Activated CD4-positive, alpha-beta T cell treated with anti-CD3 and anti-CD28 coated beads, Interleukin-2, Interleukin-6, amounts not matched to agents 100 ng/mL and 50 ng/mL, durations not matched to agents 16 hours and 8 hours (primary cell): ENCODE data around the gene SH3GL1.
A peak's percentile ranks its signal among the peaks of the same experiment; 100 is the strongest.

Experiments used
- DNase-seq: peaks from one replicate; pipeline ENCODE4 v3.0.0-alpha.2; 2020

The SH3GL1 gene

DNA sequence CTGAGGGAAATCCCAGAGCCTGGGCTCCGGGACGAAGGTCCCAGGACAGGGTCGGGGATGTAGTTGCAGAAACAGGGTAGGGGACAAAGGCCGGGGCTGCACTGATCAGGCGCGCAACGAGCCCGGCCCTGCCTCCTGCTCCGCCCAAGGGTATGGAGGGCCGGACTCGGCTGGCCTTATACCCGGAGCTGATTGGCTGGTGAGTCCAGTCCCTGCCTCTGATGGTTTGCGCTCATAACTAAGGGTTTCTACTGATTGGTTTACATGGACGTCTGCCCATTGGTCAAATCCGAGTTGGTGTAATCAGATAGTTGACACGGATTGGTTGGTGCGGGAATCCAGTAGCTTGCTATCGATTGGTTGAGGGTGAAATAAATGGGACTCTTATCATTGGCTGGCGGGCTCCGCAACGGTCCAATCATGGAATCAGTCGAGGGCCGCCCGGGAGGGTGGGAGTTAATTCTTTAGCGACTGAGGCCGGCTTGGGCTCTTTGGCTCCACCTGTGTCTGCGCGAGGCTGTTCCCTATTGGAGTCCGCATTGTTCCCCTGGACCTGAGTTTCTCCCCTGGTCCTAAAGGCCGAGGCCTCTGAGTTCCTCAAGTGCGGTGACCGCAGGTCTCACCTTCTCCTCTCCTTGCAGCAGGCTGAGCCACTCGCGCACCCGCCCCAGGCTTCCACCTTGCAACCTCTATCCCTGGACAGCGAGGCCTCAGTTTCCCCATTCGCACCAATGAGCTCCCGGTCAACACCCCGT, 57.6 kb downstream of the SH3GL1 start:
- peak; percentile 98 for DNase-seq

DNA sequence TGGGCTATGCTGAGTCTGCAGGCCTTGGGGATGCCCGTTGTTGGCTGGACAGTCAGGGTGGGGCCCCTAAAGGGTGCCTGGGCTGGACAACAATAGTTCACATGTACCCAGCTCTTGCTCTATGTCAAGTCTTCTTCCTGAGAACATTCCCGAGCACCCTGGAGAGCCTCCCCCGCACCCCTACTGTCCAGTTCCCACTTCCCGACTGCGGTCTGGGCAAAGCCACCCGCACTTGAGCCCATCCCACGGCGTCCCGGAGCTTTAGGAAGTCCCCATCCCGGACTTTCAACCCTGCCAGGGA, 58.1 kb downstream of the SH3GL1 start:
- no peak for DNase-seq

DNA sequence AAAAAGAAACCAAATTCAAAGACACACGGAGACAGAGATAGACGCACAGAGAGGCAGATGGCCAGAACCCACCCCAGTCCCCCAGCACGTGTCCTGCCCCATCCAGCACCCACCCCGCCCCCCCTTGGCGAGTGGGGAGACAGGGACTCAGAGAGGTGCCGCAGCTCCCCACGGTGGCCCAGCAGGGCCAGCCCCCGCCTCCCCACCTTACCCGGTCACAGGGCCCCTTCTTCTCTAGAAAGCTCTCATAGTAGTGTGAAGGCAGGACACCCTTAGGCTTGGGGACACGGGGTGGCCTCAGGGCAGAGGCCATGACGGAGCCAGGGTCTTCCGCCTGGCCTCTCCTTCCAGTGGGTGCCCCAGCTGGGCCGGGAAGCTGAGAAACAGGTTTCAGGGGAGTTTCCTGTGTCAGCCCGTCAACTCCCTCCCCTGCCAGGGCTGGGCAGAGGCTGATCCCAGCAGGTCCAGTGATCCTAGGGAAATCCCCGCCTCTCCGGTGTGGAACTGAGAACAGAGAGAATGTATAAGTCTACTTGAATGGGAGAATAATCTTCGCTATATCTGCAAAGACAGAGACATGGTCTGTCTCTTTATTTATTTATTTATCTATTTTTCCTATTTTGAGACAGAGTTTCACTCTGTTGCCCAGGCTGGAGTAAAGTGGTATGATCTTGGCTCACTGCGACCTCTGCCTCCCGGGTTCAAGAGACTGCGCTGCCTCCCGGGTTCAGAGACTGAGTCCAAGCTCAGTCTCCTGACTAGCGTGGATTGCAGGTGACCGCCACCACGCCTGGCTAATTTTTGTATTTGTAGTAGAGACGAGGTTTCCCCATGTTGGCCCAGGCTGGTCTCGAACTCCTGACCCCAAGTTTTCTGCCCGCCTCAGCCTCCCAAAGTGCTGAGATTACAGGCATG, 61.6 kb downstream of the SH3GL1 start, which contains the start of gene STAP2:
Gene STAP2, minus strand, starts transcription at position 387 of the 915 bp plus-strand sequence. Its CDS starts 74 bp downstream, at position 313.
- DNase-seq = peak; percentile 27

DNA sequence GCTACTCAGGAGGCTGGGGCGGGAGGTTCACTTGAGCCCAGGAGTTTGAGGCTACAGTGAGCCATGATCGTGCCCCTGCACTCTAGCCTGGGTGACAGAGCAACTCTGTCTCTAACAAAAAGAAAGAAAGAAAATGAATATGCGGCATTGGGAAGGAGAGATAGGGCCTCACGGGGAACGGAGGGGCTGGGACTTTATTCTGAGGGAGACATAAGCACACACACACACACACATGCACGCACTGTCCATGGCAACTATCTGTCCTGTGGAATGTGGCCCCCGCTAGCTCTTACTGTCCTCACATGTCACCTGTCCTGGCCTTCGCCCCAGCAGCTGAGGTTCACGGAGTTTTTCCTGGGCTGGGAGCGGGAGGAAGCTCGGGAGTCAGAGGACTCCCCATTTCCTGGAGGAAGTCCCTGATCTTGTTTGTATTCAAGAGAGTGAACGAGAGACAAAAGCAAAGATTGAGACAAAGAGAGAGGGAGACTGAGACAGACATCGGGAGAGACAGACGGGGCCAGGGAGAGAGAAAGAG, 62.4 kb downstream of the SH3GL1 start:
- DNase-seq = no peak

DNA sequence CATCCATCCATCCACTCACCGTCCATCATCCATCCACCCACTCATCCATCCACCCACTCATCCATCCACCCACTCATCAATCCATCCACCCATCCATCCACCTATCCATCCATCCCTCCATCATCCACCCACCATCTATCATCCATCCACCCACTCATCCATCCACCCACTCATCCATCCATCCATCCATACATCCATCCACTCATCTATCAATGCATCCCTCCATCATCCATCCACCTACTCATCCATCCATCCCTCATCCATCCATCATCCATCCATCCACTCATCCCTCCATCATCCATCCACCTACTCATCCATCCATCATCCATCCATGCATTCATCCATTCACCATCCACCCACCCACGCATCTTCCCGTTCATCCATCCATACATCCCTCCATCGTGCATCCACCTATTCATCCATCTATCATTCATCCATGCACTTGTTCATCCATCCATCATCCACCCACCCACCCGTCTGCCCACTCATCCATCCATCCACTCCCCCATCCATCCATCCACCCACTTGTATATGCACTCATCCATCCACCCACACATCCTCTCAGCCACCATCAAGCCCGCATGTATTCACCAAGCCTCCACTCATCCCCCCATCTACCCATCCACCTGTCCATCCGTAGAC, 65.3 kb downstream of the SH3GL1 start:
- no peak for DNase-seq

DNA sequence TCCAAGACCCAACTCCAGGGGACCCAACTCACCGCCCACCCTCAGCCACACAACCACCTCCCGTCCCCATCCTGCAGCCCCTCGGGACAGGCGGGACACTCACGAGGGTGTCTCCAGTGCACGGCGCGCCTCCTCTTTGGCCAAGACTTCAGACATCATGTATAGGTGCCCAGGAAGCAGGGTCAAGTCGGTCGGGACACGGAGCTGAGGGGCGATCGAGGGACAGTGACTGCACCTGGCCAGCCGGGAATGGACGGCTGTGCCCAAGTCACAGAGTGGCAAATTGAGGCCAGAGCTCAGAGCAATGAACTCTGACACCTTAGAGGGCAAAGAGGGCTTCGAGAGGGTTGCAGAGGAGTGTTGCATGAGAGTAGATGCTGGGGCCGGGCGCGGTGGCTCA, 70.5 kb downstream of the SH3GL1 start:
- no peak for DNase-seq

DNA sequence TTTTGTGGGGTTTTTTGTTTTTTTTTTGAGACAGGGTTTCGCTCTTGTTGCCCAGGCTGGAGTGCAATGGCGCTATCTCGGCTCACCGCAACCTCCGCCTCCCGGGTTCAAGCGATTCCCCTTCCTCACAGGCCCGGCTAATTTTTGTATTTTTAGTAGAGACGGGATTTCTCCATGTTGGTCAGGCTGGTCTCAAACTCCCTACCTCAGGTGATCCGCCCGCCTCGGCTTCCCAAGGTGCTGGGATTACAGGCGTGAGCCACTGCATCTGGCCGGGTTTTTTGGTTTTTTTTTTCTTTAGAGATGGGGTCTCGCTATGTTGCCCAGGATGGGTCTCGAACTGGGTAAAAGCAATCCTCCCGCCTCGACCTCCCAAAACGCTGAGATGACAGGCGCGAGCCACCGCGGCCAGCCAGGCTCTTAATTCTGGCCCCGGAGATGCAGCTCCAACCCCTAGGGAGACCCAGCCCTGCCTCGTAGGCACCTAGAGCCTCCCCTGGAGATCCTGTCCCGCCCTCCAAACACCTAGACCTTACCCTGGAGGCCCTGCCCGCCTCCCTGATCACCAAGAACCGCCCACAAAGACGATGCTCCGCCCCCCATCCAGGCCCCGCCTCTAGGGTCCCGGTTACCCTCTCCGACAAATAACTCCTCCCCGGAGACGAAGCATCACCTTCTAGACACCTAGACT, 71.2 kb downstream of the SH3GL1 start:
- peak; percentile 66 for DNase-seq

DNA sequence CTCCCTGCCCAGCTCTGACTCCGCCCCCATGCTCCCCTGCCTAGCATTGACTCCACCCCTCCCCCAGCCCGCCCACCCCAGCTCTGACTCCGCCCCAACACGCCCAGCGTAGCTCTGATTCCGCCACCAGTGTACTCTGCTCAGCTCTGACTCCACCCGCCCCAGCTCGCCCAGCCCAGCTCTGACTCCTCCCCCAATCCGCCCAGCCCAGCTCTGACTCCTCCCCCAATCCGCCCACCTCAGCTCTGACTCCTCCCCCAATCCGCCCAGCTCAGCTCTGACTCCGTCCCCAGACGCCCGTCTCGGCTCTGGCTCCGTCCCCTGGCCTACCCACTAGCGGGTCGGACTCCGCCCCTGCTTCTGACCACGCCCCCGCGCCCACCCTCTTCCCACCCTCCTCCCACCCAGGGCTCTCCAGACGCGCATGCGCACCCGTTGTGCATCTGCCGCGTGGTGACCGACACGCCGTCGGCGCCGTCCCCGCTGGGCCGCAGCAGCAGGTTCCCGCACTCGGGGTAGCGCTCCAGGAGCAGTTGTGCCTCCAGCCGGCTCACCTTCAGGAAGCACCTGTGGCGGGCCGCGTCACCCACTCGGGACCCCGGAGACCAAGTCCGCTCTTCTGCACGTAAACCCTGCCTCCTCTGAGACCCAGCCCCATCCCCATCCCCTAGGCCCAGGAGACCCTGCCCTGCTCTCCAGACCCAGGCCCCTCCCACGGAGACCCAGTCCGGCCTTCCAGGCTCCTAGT, 71.9 kb downstream of the SH3GL1 start:
- DNase-seq = peak; percentile 97

DNA sequence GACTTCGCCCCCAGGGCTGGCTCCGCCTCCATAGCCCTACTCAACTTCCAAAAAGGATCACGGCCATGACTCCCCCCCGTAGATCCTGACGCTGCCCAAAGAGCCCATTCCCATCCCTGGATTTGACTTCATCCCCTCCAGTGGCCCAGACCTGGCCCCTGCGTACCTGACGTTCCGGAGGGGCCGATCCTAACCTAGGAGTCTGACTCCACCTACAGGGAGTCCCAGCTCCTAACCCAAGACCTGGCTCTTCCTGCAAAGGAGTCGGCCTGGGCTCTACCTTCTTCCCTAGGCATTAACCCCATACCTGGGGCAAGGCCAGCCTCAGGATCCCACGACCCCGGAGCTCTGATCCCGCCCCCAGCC, 72.5 kb downstream of the SH3GL1 start:
- no peak for DNase-seq

DNA sequence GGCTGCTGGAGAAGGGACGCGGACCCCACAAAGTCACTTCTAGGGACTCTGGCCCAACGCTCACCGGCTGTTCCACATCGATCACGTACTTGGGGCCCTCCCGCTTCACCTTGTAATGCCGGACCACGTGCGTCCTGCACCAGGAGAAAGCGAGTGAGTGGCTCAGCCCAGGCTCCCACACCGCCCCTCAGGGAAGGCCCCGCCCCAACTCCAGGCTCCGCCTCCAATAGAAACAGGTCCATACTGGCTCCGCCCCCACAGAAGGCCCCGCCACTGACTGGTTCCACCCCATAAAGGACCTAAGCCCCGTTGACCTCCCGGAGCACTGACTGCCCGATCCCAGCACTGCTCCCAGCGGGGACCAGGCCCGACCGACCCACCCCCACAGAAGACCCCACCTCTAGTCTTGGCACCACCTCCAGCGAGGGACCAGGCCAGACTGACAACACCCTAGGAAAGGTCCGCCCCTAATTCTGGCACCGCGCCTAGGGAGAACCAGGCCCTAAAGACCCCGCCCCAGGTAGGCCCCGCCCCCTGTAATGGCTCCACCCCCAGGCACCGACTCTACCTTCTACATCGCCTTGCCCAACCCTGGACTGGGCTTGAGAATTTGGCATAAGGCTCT, 73.0 kb downstream of the SH3GL1 start:
- DNase-seq = peak; percentile 76

DNA sequence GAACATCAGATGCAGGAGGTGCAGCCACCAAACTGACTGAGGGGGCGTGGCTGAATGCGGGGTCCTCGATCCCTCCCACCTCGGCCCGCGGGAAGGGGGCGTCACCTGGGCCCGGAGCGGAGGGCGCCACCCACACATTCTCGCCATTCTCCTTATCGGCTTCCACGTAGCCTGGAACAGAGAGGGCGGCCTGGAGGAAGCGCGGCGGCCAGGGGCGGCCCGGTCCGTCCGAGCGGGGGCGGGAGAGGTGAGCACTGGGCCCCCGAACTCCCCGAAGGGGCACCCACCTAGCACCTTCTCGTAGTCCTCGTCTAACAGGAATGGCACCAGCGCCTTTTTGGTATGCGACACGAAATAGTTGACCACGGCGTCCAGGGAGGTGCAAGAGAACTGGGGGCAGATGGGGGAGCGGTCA, 73.5 kb downstream of the SH3GL1 start:
- DNase-seq = peak; percentile 35

DNA sequence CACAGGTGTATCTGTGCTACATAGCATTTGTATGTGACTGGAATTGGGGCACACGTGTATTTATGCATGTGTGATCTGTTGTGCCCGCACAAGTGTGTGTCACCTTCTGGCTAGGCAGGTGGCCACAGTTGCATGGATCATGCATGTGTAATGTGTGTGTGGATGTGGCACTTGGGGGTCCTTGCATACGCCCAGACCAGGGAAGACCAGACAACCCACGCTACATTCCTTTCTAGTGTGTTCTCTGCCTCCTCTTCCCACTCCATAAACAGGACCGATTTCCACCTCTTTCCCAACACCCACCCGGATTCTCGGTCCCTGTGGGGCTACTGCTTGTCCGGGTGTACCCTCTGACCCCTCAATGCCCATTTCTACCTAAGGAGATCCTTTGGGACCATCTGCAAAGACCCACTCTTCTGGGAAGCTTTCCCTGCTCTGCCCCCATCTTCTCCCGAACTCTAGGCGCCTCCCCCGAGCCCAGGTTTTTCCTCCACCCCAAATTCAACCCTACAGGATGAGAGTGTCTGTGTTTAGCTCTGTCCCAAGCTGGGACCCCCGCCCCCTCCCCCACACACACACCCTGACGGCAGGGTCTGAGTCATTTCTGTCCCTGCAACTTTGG, 74.0 kb downstream of the SH3GL1 start:
- DNase-seq = no peak

DNA sequence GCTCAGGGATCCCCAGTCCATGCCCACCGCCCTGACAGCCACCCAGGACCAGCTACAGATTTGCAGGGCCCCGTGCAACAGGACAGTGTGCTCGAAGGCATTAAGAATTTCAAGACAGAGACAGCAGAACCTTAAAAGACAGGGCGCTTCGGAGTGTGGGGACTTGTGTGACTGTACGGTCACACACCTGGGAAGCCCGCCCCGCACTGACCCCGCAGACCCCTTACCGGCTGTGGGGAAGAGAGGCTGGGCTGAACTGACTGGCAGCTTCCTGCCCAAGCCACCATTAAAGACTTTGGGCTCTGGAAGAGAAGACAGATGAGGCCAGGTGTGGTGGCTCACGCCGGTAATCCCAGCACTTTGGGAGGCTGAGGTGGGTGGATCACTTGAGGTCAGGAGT, 76.1 kb downstream of the SH3GL1 start:
- no peak for DNase-seq

DNA sequence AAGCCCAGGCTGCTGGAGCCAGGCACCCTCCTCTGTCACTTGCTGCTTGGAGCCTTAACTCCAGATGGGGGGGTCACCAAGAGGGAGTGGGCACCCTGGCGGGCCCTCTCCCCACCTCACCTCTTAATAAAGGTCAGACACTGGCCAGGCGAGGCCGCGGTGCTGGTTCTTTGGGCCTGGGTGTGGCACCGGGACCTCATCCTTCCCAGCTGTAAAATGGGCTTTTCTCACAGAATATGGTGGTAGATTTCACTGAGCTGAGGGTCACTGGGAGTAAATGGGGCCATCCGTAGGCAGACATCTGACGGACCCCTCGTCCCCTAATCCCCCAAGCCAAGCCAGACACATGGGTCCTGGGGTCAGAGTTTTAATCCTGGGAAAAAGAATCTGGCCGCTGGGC, 76.7 kb downstream of the SH3GL1 start:
- DNase-seq = no peak

DNA sequence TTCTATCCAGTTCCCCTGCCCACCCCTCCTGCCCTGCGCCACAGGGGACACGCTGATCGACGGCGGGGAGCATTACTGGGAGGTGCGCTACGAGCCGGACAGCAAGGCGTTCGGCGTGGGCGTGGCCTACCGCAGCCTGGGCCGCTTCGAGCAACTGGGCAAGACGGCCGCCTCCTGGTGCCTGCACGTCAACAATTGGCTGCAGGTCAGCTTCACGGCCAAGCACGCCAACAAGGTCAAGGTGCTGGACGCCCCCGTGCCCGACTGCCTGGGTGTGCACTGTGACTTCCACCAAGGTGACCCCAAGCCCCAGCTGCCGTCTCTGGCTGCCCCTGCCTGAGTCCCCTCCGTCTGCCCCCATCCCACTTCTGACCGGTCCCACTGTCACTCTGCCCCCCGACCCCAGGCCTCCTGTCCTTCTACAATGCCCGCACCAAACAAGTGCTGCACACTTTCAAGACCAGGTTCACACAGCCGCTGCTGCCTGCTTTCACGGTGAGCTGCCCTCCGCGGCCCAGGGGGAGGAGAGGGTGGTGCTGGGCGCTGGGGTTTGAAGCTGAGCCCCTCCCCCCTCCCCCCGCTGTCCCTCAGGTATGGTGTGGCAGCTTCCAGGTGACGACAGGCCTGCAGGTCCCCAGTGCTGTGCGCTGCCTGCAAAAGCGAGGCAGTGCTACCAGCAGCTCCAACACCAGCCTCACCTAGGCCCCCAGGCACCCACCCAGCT, 77.2 kb downstream of the SH3GL1 start:
- DNase-seq = no peak

DNA sequence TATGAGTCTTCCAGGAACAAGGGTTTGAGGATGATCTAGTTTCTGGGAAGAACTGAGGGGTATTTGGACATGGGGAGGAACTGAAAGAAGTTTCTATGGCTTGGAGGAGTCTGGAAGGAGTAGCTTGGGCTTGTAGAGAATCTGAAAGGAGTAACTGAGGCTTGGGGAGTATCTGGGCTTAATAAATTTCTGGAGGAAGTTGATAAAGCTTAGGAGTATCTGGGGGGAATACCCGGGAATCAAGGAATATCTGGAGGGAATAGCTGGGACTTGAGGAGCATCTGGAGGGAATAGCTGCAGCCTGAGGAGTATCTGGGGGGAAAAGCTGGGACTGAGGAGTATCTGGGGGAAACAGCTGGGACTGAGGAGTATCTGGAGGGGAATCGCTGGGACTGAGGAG, 79.9 kb downstream of the SH3GL1 start:
- DNase-seq = no peak

DNA sequence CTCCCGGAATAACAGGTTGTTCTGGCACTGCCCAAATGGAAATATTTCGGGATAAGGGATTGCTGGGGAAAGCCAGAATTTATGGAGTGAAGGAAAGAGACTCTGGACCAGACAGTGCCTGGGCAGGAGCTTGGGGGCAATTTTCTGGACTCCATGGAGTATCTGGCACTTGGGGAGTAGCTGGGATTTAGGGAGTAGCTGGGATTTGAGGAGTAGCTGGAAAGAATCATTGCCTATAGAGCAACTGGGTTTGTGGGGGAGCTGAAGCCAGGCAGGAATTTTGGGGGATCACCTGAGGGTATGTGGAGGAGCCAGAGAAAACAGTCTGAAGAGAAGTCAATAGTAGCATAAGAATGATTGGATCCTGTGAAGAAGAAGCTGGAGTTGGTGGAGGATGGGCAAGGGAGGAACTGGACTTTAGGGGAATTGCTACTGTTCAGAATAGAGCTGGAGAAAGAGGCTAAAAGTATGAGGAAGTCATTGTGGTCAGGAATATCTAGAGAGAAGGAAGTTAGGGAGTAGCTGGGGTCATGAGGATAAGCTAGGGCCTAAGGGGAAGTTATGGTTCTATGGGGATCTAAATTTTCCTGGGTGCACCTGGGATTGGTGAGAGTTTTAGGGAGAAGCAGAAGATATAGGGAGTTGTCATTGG, 81.2 kb downstream of the SH3GL1 start:
- DNase-seq = no peak

DNA sequence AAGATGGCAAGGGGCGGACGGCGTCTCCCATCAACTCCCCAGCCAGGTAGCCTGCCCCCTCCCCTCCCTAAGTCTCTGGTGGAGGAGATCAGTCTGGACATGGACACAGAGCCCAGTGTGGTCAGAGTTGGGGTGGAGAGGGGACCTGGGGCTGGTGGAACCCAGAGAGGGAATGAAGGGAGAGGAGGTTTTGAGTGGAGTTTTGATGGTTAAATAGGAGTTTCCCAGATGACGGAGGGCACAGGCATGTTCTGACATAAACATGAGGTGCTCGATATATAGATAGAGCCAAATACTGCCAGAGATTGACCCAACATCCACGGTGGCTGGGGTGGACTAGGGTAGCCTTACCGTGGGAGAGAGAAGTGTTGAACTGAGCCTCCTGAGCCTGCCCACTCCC, 81.9 kb downstream of the SH3GL1 start:
- no peak for DNase-seq

DNA sequence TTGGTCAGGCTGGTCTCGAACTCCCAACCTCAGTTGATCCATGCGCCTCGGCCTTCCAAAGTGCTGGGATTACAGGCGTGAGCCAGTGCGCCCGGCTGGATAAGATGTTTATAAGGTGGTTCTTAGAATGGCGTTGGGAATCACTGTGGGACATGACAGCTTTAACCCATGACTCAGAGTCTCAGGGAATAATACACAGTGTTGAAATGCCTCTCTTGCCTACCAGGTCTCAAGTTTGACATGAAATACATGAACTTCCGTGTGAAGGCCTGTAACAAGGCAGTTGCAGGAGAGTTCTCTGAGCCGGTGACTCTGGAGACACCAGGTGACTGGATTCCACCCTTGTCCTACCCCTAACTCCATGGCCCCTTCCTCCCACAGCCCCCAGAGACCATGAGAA, 83.4 kb downstream of the SH3GL1 start:
- DNase-seq = no peak
